ENCODE data around the gene SESN1. TPM values are rescaled to one million over a fixed set of nuclear protein-coding genes. Genes with fewer than 3 reads are reported as not detected.
A peak's percentile ranks its signal among the peaks of the same experiment; 100 is the strongest.

SESN1 gene
- total RNA-seq, 4 donors from 2014 or later, result 22.8 to 87.5 (median 43.4) TPM

GRCh38 chr6:109015176-109015575 lies 79.5 kb downstream of the SESN1 start:
- DNase-seq, result no peak
- H3K36me3 ChIP-seq, result no peaks in the 10 kb centered on the region
- H3K4me1 ChIP-seq, result peaks cover 0 to 18% (median 5%) of the 10 kb centered on the region in 4 donors
- no peak overlapping the region for H3K4me3 ChIP-seq
- H3K9me3 ChIP-seq, result no peaks in the 10 kb centered on the region
- no peaks in the 10 kb centered on the region for H3K27me3 ChIP-seq
- peak overlapping the region in 3 of 4 donors; percentile 36 to 68 (median 41) for H3K27ac ChIP-seq
- TF ChIP-seq POLR2A (IDR thresholded peaks at IDR 0.05), result no peak
- TF ChIP-seq, protein P1, sequence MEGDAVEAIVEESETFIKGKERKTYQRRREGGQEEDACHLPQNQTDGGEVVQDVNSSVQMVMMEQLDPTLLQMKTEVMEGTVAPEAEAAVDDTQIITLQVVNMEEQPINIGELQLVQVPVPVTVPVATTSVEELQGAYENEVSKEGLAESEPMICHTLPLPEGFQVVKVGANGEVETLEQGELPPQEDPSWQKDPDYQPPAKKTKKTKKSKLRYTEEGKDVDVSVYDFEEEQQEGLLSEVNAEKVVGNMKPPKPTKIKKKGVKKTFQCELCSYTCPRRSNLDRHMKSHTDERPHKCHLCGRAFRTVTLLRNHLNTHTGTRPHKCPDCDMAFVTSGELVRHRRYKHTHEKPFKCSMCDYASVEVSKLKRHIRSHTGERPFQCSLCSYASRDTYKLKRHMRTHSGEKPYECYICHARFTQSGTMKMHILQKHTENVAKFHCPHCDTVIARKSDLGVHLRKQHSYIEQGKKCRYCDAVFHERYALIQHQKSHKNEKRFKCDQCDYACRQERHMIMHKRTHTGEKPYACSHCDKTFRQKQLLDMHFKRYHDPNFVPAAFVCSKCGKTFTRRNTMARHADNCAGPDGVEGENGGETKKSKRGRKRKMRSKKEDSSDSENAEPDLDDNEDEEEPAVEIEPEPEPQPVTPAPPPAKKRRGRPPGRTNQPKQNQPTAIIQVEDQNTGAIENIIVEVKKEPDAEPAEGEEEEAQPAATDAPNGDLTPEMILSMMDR (IDR thresholded peaks at IDR 0.05), result no peak

DNA sequence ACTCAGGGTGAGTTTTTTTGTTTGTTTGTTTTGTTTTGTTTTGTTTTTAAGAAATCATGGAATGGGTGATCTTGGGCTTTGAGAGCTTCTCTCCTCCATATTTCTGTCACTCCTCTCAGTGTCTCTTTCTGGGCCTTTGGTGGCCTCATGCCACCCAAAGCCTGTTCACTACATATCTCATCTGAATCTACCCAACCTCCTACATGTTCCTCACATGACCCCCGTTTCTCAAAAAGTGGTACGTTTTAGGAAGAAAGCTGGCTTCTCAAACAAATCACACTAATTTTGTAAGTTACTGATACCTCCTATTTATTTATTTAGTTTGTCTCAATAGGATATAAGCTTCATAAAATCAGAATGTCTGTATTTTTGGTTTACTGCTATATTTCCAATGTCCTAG lies 80.0 kb downstream of the SESN1 start:
- TF ChIP-seq, protein P1 (IDR thresholded peaks at IDR 0.05), result no peak
- no peak for TF ChIP-seq POLR2A (IDR thresholded peaks at IDR 0.05)
- no peak for DNase-seq
- Histone ChIP-seq H3K27ac (peak overlapping the region; percentile 2 to 68 (median 38)), H3K4me3 (no peak overlapping the region), H3K9me3 (no peaks in the 10 kb centered on the region), H3K36me3 (no peaks in the 10 kb centered on the region), H3K27me3 (no peaks in the 10 kb centered on the region), H3K4me1 (peaks cover 0 to 18% (median 5%) of the 10 kb centered on the region in 4 donors)

DNA sequence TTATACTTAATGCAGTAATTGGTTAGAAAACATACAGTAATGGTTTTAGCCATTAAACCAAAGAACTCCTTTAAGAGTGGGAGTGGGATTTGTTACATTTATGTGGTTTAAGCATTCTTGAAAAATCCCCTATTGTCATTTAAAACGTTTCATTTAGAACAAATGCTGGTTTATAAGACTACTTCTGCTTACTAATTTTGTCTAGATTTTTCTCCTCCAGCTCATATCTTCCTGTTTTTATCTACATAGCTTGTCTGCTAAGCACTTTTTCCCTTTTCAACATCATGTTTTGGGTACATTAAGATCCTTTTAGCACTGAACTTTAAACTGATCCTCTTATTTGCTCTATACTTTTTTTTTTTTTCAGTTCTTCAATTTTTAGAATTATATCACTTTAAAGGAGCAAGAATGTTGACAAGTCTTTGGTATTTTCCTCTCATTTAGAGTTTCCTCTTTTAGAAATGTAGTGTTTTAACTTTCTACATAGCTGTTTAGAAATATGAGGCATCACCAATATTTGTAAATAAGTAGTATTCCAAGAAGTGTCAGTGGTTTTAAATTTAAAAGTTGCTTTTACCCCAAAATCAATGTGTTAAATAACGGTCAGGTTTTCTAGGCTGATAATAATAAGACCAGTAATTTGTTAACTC lies 80.9 kb downstream of the SESN1 start:
- H3K4me3 ChIP-seq, result no peak overlapping the region
- DNase-seq, result no peak
- peaks cover 0 to 18% (median 5%) of the 10 kb centered on the region in 4 donors for H3K4me1 ChIP-seq
- H3K27ac ChIP-seq, result peak overlapping the region; percentile 36 to 74 (median 54)
- H3K9me3 ChIP-seq, result no peaks in the 10 kb centered on the region
- no peak for TF ChIP-seq POLR2A (IDR thresholded peaks at IDR 0.05)
- TF ChIP-seq, protein P1 (IDR thresholded peaks at IDR 0.05), result no peak
- H3K27me3 ChIP-seq, result no peaks in the 10 kb centered on the region
- H3K36me3 ChIP-seq, result no peaks in the 10 kb centered on the region

GRCh38 chr6:109010705-109011102 lies 83.9 kb downstream of the SESN1 start:
- TF ChIP-seq, protein P1 (IDR thresholded peaks at IDR 0.05), result no peak
- TF ChIP-seq POLR2A (IDR thresholded peaks at IDR 0.05), result no peak
- Histone ChIP-seq H3K36me3 (no peaks in the 10 kb centered on the region), H3K4me3 (peak overlapping the region in 2 of 4 donors; percentile 94 to 100), H3K27me3 (no peaks in the 10 kb centered on the region), H3K4me1 (peaks cover 0 to 24% (median 5%) of the 10 kb centered on the region in 4 donors), H3K9me3 (no peaks in the 10 kb centered on the region), H3K27ac (peak overlapping the region; percentile 92 to 98 (median 97))
- no peak for DNase-seq

DNA sequence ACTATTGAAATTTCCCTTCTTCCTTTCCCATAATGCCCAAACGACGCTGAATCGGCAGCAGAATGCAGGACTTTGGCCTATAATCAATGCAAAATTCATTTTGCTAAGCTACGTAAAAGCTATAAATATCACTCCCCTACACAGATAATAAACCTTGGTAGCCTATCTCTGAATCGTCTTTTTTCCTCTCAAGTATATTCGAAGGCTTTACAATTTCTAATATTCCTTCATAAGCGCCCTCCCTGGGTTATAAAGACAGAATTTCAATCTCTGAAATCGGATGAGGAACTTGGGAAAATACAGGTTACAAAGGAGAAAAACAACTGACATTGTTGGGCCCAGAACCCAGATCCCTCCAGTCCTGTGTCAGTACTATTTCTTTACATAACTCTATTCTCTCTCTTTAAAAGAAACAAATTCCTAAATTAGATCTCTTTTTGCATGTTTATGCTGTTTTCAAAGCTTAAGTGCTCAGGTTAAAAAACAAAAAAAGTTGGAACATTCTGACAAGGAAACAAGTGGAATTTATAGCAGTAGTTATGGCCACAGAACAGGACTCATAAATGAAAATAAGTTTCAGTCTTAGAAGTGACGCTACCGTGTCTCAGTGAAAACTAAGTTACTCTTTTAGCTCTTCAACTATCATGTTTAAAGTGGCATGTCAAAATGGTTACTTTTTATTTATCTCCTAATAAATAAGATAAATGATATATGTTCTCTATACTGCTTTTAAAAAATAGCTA lies 84.5 kb downstream of the SESN1 start:
- Histone ChIP-seq H3K4me3 (peak overlapping the region; percentile 90 to 100 (median 96)), H3K4me1 (peaks cover 0 to 24% (median 5%) of the 10 kb centered on the region in 4 donors), H3K9me3 (no peaks in the 10 kb centered on the region), H3K36me3 (no peaks in the 10 kb centered on the region), H3K27me3 (no peaks in the 10 kb centered on the region), H3K27ac (peak overlapping the region; percentile 92 to 98 (median 97))
- no peak for TF ChIP-seq POLR2A (IDR thresholded peaks at IDR 0.05)
- TF ChIP-seq, protein P1 (IDR thresholded peaks at IDR 0.05), result no peak
- no peak for DNase-seq

All from Peyer's patch (tissue), 4 donors.